GM06990 (cell line): ENCODE results near the gene FGFR2.

ENCODE experiments used
- DNase-seq: peaks from one replicate; pipeline ENCODE4 v3.0.0-alpha.2; 2011; ENCODE audit not compliant: insufficient read length; ENCODE audit errors: extremely low read depth
- H3K27me3 ChIP-seq: replicated peaks from 2 replicates; pipeline ENCODE4 v1.6.0; 2011; ENCODE audit warnings: low read length; ENCODE audit not compliant: control insufficient read depth, insufficient read depth
- H3K36me3 ChIP-seq: 2 replicates; pipeline ENCODE4 v1.5.1; 2011; ENCODE audit warnings: low read length; ENCODE audit not compliant: control insufficient read depth, insufficient read depth
- H3K4me3 ChIP-seq: replicated peaks from 2 replicates; pipeline ENCODE4 v1.5.1; 2011; ENCODE audit warnings: low read depth, mild to moderate bottlenecking, control low read depth, low read length
- TF ChIP-seq, protein P1 (sequence below): IDR thresholded peaks from 2 replicates; pipeline ENCODE4 v1.5.1; 2011; ENCODE audit warnings: low read length, control low read depth, mild to moderate bottlenecking, inconsistent platforms; ENCODE audit not compliant: insufficient read depth, poor library complexity, severe bottlenecking

FGFR2 gene

GRCh38 chr10:121590772-121591171, 7.5 kb downstream of the FGFR2 start:
- TF ChIP-seq, protein P1, sequence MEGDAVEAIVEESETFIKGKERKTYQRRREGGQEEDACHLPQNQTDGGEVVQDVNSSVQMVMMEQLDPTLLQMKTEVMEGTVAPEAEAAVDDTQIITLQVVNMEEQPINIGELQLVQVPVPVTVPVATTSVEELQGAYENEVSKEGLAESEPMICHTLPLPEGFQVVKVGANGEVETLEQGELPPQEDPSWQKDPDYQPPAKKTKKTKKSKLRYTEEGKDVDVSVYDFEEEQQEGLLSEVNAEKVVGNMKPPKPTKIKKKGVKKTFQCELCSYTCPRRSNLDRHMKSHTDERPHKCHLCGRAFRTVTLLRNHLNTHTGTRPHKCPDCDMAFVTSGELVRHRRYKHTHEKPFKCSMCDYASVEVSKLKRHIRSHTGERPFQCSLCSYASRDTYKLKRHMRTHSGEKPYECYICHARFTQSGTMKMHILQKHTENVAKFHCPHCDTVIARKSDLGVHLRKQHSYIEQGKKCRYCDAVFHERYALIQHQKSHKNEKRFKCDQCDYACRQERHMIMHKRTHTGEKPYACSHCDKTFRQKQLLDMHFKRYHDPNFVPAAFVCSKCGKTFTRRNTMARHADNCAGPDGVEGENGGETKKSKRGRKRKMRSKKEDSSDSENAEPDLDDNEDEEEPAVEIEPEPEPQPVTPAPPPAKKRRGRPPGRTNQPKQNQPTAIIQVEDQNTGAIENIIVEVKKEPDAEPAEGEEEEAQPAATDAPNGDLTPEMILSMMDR, result no peak
- H3K27me3 ChIP-seq, result no peaks in the 10 kb centered on the region
- H3K4me3 ChIP-seq, result no peak overlapping the region
- H3K36me3 ChIP-seq, result no peaks in the 10 kb centered on the region
- DNase-seq, result no peak

- Histone ChIP-seq H3K4me3 (no peak overlapping the region), H3K27me3 (no peaks in the 10 kb centered on the region), H3K36me3 (no peaks in the 10 kb centered on the region)
- no peak for DNase-seq
- TF ChIP-seq, protein P1, result no peak
Measured at GRCh38 chr10:121589553-121589952, 8.7 kb downstream of the FGFR2 start.

- Histone ChIP-seq H3K4me3 (no peak overlapping the region), H3K36me3 (no peaks in the 10 kb centered on the region), H3K27me3 (peaks cover 2% of the 10 kb centered on the region; the same call in 1 of the 2 replicates)
- TF ChIP-seq, protein P1, result no peak
- no peak for DNase-seq
Measured at GRCh38 chr10:121583857-121584256, 14.4 kb downstream of the FGFR2 start.

- peaks cover 2% of the 10 kb centered on the region; the same call in 1 of the 2 replicates for H3K27me3 ChIP-seq
- TF ChIP-seq, protein P1, result no peak
- no peak overlapping the region for H3K4me3 ChIP-seq
Measured at GRCh38 chr10:121583258-121583657, 15.0 kb downstream of the FGFR2 start.

DNA sequence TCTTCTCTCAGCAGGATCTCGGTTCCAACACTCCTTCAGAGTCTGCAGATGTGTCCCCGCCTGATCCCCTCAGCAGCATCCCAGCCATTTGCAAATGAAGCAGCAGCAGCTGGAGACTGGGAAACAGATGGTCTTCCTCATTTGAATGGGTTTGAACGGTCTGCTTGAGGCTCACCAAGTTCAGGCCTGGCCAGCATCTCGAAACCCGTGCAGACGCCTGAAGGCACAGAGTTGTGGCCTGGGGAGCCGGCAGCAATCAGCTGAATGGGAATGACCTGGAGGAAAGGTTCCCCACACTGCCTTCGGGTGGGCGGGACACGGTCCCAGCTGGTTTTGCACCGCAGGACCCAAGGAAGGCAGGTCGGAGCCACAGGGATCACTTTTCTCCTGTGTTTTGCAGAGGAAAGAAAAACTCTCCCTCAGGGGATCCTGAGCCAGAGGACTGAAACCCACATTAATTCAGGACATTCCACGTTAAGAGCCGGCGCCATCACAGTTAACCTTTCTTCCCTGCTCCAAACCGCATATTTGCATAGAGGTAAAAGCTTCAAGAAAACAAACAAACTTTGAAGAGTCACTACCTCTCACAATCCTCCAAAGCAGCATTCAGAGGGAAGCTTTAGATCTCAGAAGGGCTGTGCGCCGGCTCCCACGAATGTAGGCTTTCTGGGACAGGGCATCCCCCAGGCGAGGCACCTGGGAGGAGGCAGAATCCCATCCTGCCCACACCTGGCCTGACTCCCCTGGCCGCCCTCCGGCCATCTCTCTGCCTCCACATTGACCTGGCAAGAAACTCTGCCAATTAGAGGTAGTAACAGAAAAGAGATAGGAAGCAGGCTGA, 17.7 kb downstream of the FGFR2 start:
- no peak for DNase-seq

More at GRCh38 chr10:121583258-121583657, 15.0 kb downstream of the FGFR2 start:
- DNase-seq, result no peak
- no peaks in the 10 kb centered on the region for H3K36me3 ChIP-seq

More for the DNA sequence above, 17.7 kb downstream of the FGFR2 start:
- Histone ChIP-seq H3K4me3 (no peak overlapping the region), H3K36me3 (no peaks in the 10 kb centered on the region), H3K27me3 (peaks cover 2% of the 10 kb centered on the region; the same call in 1 of the 2 replicates)
- TF ChIP-seq, protein P1, result no peak
